HEK293T (cell line): ENCODE measurements around the gene ZBTB43.
A peak's percentile ranks its signal among the peaks of the same experiment; 100 is the strongest.

Experiments
- CTCF ChIA-PET: fragments of 350-600 bp; formaldehyde crosslinking; extraction: SDS; loops from one replicate; lab custom pipeline; 2021; ENCODE audit warnings: antibody characterized with exemption, inconsistent platforms; lab: Yijun Ruan, JAX
- POLR2A ChIA-PET: fragments of 350-600 bp; formaldehyde crosslinking; extraction: SDS; loops from one replicate; lab custom pipeline; 2020; ENCODE audit warnings: antibody characterized with exemption, inconsistent platforms; lab: Yijun Ruan, JAX
- DNase-seq: peaks from one replicate; pipeline ENCODE4 v3.0.0; 2012; ENCODE audit warnings: mixed read lengths; ENCODE audit errors: extremely low spot score
- ARNT ChIP-seq: fragments of 450-650 bp; IDR thresholded peaks from 2 replicates; pipeline ENCODE4 v1.6.1; 2017; ENCODE audit warnings: mild to moderate bottlenecking
- BHLHE40 ChIP-seq: fragments of 450-650 bp; IDR thresholded peaks from 2 replicates; pipeline ENCODE4 v1.6.1; 2016; ENCODE audit warnings: mild to moderate bottlenecking, moderate library complexity, borderline replicate concordance
- CTBP1 ChIP-seq: fragments of 450-650 bp; IDR thresholded peaks from 2 replicates; pipeline ENCODE4 v1.6.1; 2016; ENCODE audit warnings: borderline replicate concordance
- ELF4 ChIP-seq: fragments of 450-650 bp; IDR thresholded peaks from 2 replicates; pipeline ENCODE4 v1.6.1; 2017; ENCODE audit warnings: antibody characterized with exemption
- FOXA1 ChIP-seq: fragments of 450-650 bp; IDR thresholded peaks from 2 replicates; pipeline ENCODE4 v1.6.1; 2016; ENCODE audit warnings: mild to moderate bottlenecking
- FOXK2 ChIP-seq: fragments of 450-650 bp; IDR thresholded peaks from 2 replicates; pipeline ENCODE4 v1.6.1; 2016; ENCODE audit warnings: mild to moderate bottlenecking
- FOXM1 ChIP-seq: fragments of 450-650 bp; IDR thresholded peaks from 2 replicates; pipeline ENCODE4 v1.6.1; 2017; ENCODE audit warnings: mild to moderate bottlenecking, borderline replicate concordance
- HDGF ChIP-seq: fragments of 450-650 bp; IDR thresholded peaks from 2 replicates; pipeline ENCODE4 v1.6.1; 2017; ENCODE audit warnings: antibody characterized with exemption, borderline replicate concordance
- L3MBTL2 ChIP-seq: fragments of 450-650 bp; conservative IDR thresholded peaks from 2 replicates; pipeline ENCODE4 v1.6.1; 2016; ENCODE audit warnings: mild to moderate bottlenecking
- LEF1 ChIP-seq: fragments of 450-650 bp; IDR thresholded peaks from 2 replicates; pipeline ENCODE4 v1.6.1; 2017; ENCODE audit warnings: mild to moderate bottlenecking, borderline replicate concordance
- NFRKB ChIP-seq: fragments of 450-650 bp; IDR thresholded peaks from 2 replicates; pipeline ENCODE4 v1.6.1; 2016; ENCODE audit warnings: mild to moderate bottlenecking, moderate library complexity
- PKNOX1 ChIP-seq: fragments of 450-650 bp; IDR thresholded peaks from 2 replicates; pipeline ENCODE4 v1.6.1; 2016
- SP1 ChIP-seq: fragments of 450-650 bp; IDR thresholded peaks from 2 replicates; pipeline ENCODE4 v1.6.1; 2017
- SUZ12 ChIP-seq: fragments of 450-650 bp; IDR thresholded peaks from 2 replicates; pipeline ENCODE4 v1.6.1; 2016; ENCODE audit warnings: mild to moderate bottlenecking
- TARDBP ChIP-seq: fragments of 450-650 bp; IDR thresholded peaks from 2 replicates; pipeline ENCODE4 v1.6.1; 2016
- ZNF384 ChIP-seq: fragments of 450-650 bp; IDR thresholded peaks from 2 replicates; pipeline ENCODE4 v1.6.1; 2016

Gene ZBTB43

GRCh38 chr9:126853667-126854066 lies 48.8 kb downstream of the ZBTB43 start:
- ChIA-PET POLR2A (no interaction called here), CTCF (no interaction called here)
- no peak for DNase-seq
- no peak for TF ChIP-seq HDGF
- no peak for TF ChIP-seq FOXK2
- TF ChIP-seq ARNT = no peak
- no peak for TF ChIP-seq SUZ12
- TF ChIP-seq NFRKB = no peak
- no peak for TF ChIP-seq BHLHE40
- TF ChIP-seq FOXM1 = no peak
- TF ChIP-seq TARDBP = no peak
- no peak for TF ChIP-seq PKNOX1
- TF ChIP-seq L3MBTL2 = no peak
- TF ChIP-seq FOXA1 = no peak
- TF ChIP-seq ELF4 = no peak
- no peak for TF ChIP-seq CTBP1
- no peak for TF ChIP-seq SP1
- no peak for TF ChIP-seq ZNF384
- TF ChIP-seq LEF1 = no peak

DNA sequence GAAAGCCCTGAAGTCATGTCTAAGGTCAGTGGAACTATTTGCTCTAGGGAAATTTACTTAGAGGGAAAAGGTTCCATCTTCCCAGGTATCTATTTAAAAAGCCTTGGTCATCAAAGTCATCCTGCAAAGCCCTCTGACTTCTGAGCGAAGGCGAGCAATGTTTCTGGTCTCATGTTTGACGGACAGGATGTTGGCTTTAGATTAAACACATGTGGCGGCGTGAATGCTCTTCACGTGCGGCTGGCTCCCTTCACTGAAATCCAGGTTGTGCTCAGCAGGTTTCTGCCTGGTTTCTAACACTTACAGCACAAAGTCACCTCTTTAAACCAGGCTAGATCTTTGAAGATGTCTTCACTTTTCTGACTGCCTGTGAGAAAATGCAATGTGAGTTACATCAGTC lies 49.9 kb downstream of the ZBTB43 start:
- ChIA-PET CTCF (no interaction called here), POLR2A (interaction anchor here (0.6 kb wide), 1 partner anchor 15 kb away, joined by 3 read pairs; no protein-coding TSS in a partner anchor)

GRCh38 chr9:126856326-126856877 lies 51.6 kb downstream of the ZBTB43 start:
- ChIA-PET CTCF (no interaction called here), POLR2A (no interaction called here)
- TF ChIP-seq NFRKB (no peak), TARDBP (no peak), FOXA1 (no peak), SP1 (no peak), FOXK2 (no peak)
- DNase-seq = no peak

More for the DNA sequence above, 49.9 kb downstream of the ZBTB43 start:
- no peak for DNase-seq
- TF ChIP-seq PKNOX1 (no peak), FOXM1 (no peak), L3MBTL2 (no peak), ZNF384 (no peak), BHLHE40 (no peak), FOXA1 (no peak), HDGF (no peak), TARDBP (no peak), NFRKB (no peak), SUZ12 (no peak), ELF4 (no peak)

DNA sequence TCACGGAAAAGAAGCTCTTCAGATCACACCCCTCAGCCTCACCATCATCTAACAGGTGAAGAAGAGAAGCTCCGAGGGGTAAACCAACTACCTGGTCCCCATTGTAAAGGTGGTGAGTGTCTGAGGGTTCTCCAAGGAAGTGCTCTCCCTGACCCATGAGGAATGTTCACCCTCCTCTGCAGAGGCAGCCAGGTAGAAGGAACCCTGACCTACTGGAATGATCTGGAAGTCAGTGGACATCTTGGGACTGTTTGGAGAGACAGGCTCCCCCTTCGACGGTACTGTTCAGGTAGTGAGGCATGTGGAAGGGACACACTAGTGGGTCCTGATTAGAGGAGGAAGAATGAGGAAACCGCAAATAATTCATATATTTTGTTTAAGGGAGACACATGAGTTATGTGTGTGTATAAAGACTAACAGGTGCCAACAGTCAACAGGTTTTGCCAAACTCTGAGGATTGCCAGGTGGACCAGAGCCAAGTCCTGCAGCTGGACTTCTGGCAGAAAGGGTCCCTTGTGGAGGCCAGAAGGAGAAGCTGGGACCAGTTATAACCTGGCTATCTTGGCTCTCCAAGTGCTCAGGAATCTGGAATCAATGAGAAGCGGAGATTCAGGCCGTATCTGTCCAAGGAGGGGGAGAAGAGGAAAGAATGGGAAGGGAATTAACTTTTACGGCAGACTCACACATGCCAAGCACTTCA lies 52.6 kb downstream of the ZBTB43 start:
- DNase-seq = no peak

GRCh38 chr9:126859111-126859510 lies 54.3 kb downstream of the ZBTB43 start:
- TF ChIP-seq ELF4 (no peak), FOXM1 (no peak), LEF1 (no peak)
- no peak for DNase-seq
- ChIA-PET CTCF (no interaction called here), POLR2A (interaction anchor here (0.7 to 1.3 kb wide), 4 partner anchors 9 to 273 kb away, joined by 3 to 4 read pairs (median 4); partner anchors contain the start of gene ZBTB43)

More for the DNA sequence above, 52.6 kb downstream of the ZBTB43 start:
- POLR2A ChIA-PET = no interaction called here
- CTCF ChIA-PET = no interaction called here
- TF ChIP-seq LEF1 (no peak), CTBP1 (no peak), L3MBTL2 (no peak), FOXA1 (no peak), ZNF384 (no peak), FOXK2 (no peak), SUZ12 (no peak), PKNOX1 (no peak), SP1 (no peak), ELF4 (no peak), HDGF (no peak)

DNA sequence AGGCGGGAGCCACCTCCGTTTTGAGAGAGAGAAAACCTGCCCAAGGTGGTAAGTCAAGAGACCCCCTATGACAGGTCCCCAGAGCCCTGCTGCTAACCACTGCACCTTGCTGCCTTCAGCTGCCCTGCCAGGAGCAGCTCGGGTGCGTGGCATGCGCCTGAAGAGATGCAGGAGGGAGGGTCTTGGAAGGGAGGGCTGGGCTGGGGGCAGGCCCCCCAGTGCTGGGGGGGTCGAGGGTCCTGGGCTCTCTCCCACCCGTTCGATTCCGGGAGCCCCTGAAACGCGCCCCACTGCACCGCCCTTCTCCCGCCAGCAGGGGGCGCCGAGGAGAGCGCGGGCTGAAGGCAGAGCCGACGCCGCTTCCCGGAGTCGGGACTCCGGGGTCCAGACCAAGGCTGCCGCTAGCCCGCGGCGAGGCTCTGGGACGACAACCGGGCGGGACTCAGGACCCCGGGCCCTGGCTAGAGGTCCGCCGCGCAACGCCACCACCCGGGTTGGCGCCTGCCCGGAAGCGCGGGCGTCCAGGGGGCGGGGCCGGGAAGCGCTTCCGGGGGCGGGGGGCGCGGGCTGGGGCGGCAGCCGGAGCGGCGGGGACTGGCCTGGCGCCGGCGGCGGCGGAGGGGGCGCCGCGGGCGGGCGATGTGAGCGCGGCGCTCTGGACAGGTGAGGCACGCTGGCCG lies 55.4 kb downstream of the ZBTB43 start, which contains the start of gene ZBTB34:
Gene ZBTB34 (plus strand): TSS at position 563 of the 680 bp plus-strand sequence. CDS start 18,761 bp downstream, outside the sequence.
- POLR2A ChIA-PET = interaction anchor here (1.3 kb wide), 1 partner anchor 55 kb away, joined by 4 read pairs; the partner anchor contains the start of gene ZBTB43
- CTCF ChIA-PET = interaction anchor here (0.7 kb wide), 1 partner anchor 101 kb away, joined by 3 read pairs; no protein-coding TSS in a partner anchor
- TF ChIP-seq ELF4 = peak; percentile 49; the same call in 1 of the 2 replicates
- peak; percentile 41; the same call in 1 of the 2 replicates for TF ChIP-seq FOXM1
- no peak for TF ChIP-seq CTBP1
- peak; percentile 82 for DNase-seq
